Measurements from ENCODE around the gene SOBP. TPM values are rescaled to one million over a fixed set of nuclear protein-coding genes. Genes with fewer than 3 reads are reported as not detected.
A peak's percentile ranks its signal among the peaks of the same experiment; 100 is the strongest.

The SOBP gene
- polyA plus RNA-seq, 4 donors: 1.1 to 1.6 (median 1.1) TPM; not detected in 1

DNA sequence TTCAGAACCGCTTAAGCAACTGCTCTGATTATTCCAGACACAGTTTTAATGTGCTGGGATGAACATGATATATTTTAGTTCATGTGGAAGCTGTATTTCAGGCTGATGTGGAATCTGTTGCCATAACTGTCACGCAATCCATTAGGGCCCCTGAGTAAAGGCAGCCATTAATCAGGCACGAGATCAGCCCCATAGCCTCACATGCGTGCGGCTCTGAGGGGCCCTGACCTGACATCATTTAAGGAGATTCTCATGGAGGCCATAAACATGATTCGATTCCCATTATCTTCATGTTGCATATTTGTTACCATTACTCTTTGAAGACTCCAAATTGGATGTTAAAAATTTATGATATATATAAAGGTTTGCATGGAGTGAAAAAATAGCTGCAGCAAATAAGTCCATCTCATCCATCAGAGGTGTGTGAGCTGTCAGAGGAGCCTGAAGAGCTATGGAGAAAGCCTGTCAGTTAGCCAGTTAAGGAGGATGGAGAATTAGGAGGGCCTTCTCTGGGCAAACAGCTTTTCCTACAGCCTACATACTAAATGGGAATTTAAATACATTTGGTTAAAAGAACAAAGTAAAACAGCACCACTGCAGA is 89.6 kb downstream of the SOBP start:
- WGBS, 3 donors: 86 to 92% (median 90%) methylated on average over 6 of the region's 6 CpGs
- DNase-seq: no peak
- no peak for FAIRE-seq

DNA sequence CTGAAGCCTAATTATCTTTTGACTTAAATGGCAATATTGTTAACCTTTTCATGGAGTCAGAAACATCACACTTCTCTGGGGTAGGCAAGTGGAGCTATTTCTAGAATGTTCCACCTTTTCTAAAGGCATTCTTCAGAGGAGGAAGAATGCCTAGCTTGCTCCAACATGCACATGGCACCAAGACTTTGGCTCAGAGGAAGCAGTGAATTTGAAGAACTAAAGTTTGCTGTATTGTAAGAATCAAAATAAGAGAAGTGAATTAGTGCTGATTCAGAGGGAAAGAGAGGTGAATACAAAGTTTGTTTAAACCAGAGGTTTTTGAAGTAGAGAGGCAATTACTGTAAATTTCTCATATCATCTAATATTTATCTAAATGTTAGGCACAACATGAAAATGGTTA is 92.2 kb downstream of the SOBP start:
- no peak overlapping the region for H3K4me3 ChIP-seq (ENCODE audit: low read depth in 1 of 3, low read length in 3 of 3)
- H3K9me3 ChIP-seq (ENCODE audit: control insufficient read depth in 2 of 2, insufficient read depth in 1 of 2, low read depth in 1 of 2, low read length in 1 of 2): no peaks in the 10 kb centered on the region
- DNase-seq (no peak), FAIRE-seq (no peak)
- H3K27ac ChIP-seq (ENCODE audit: low read depth in 1 of 3, low read length in 2 of 3): no peak overlapping the region
- H3K36me3 ChIP-seq (ENCODE audit: control insufficient read depth in 3 of 3, insufficient read depth in 2 of 3, low read depth in 1 of 3, low read length in 3 of 3): no peaks in the 10 kb centered on the region
- no peaks in the 10 kb centered on the region for H3K4me1 ChIP-seq (ENCODE audit: control insufficient read depth in 3 of 3, insufficient read depth in 2 of 3, low read depth in 1 of 3, low read length in 2 of 3)
- H3K27me3 ChIP-seq (ENCODE audit: control insufficient read depth in 3 of 3, insufficient read depth in 3 of 3, low read length in 3 of 3): no peaks in the 10 kb centered on the region

More for the DNA sequence above, 89.6 kb downstream of the SOBP start:
- Histone ChIP-seq H3K4me3 (ENCODE audit: low read depth in 1 of 3, low read length in 3 of 3) (no peak overlapping the region), H3K27me3 (ENCODE audit: control insufficient read depth in 3 of 3, insufficient read depth in 3 of 3, low read length in 3 of 3) (peaks cover 0 to 4% (median 0%) of the 10 kb centered on the region in 3 donors), H3K4me1 (ENCODE audit: control insufficient read depth in 3 of 3, insufficient read depth in 2 of 3, low read depth in 1 of 3, low read length in 2 of 3) (no peaks in the 10 kb centered on the region), H3K9me3 (ENCODE audit: control insufficient read depth in 2 of 2, insufficient read depth in 1 of 2, low read depth in 1 of 2, low read length in 1 of 2) (no peaks in the 10 kb centered on the region), H3K27ac (ENCODE audit: low read depth in 1 of 3, low read length in 2 of 3) (no peak overlapping the region), H3K36me3 (ENCODE audit: control insufficient read depth in 3 of 3, insufficient read depth in 2 of 3, low read depth in 1 of 3, low read length in 3 of 3) (no peaks in the 10 kb centered on the region)

DNA sequence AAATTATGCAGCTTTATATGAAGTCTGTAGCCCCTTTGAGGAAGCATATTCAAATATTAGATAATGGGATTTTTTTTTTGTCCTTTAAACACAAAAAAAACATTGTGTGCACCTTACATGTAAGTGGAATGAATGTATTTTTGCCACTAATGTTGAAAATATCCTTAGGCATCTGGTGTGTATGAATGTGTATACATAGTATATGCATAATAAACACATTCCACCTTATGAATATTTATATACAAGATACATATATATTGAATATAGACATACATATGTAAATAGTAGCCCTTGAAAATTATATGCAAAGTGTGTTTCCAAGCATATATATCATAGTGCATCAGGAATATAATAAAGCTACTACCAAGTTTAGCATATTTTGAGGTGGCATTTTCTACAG is 94.8 kb downstream of the SOBP start:
- H3K36me3 ChIP-seq (ENCODE audit: control insufficient read depth in 3 of 3, insufficient read depth in 2 of 3, low read depth in 1 of 3, low read length in 3 of 3): no peaks in the 10 kb centered on the region
- H3K27me3 ChIP-seq (ENCODE audit: control insufficient read depth in 3 of 3, insufficient read depth in 3 of 3, low read length in 3 of 3): no peaks in the 10 kb centered on the region
- no peak overlapping the region for H3K27ac ChIP-seq (ENCODE audit: low read depth in 1 of 3, low read length in 2 of 3)
- no peaks in the 10 kb centered on the region for H3K9me3 ChIP-seq (ENCODE audit: control insufficient read depth in 2 of 2, insufficient read depth in 1 of 2, low read depth in 1 of 2, low read length in 1 of 2)
- H3K4me3 ChIP-seq (ENCODE audit: low read depth in 1 of 3, low read length in 3 of 3): no peak overlapping the region
- no peak for DNase-seq
- FAIRE-seq: no peak
- H3K4me1 ChIP-seq (ENCODE audit: control insufficient read depth in 3 of 3, insufficient read depth in 2 of 3, low read depth in 1 of 3, low read length in 2 of 3): no peaks in the 10 kb centered on the region

DNA sequence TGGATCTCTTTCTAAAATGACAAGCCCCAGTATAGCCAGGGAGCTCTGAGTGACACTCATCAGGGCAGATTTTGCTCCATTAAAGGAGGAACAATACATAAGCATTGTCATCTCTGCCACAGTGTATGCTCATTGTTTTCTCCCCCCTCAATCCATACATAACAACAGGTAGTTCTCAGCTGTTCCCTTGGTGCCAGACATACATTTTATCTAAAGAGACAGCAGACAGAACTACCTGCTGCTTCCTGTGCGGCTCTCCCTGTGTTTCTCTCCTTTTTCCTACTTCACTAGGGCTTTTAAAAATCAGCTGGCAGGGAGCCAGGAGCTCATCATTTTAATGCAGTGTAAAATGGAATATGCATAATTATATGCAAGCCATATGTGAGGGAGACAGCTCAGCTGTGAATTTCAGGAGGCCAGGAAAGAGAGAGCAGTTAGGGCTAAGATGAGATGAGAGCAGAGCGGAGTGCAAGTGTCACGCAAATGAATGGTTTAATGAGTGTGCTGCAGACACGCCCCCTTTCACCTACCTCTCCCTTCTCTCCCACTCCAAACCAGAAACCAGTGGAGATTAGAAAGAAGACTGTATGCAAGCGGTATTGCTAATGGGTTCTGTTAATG is 96.0 kb downstream of the SOBP start:
- Histone ChIP-seq H3K27me3 (ENCODE audit: control insufficient read depth in 3 of 3, insufficient read depth in 3 of 3, low read length in 3 of 3) (no peaks in the 10 kb centered on the region), H3K36me3 (ENCODE audit: control insufficient read depth in 3 of 3, insufficient read depth in 2 of 3, low read depth in 1 of 3, low read length in 3 of 3) (no peaks in the 10 kb centered on the region), H3K4me1 (ENCODE audit: control insufficient read depth in 3 of 3, insufficient read depth in 2 of 3, low read depth in 1 of 3, low read length in 2 of 3) (no peaks in the 10 kb centered on the region), H3K9me3 (ENCODE audit: control insufficient read depth in 2 of 2, insufficient read depth in 1 of 2, low read depth in 1 of 2, low read length in 1 of 2) (no peaks in the 10 kb centered on the region), H3K4me3 (ENCODE audit: low read depth in 1 of 3, low read length in 3 of 3) (no peak overlapping the region), H3K27ac (ENCODE audit: low read depth in 1 of 3, low read length in 2 of 3) (no peak overlapping the region)
- WGBS, 3 donors: 84 to 90% (median 86%) methylated on average over 5 of the region's 5 CpGs
- FAIRE-seq: no peak
- no peak for DNase-seq

DNA sequence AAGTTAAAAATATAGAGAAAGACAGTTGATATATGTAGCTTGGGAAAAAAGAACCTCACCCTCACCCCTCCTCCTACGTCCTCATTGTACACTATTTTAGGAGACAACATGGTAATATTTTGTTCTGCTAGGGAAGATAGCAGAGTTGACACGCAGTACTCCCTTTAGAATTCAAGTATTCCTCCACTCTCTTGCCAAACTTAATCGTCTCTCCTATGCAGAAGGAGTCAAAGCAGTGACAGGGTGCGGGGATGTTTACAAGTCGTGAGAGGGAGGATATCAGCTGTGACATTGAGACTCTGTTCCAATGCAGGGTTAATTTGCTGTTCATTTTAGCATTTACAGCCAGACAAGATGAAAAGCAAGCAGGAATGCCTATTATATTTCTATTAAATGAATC is 97.5 kb downstream of the SOBP start:
- FAIRE-seq (no peak), DNase-seq (no peak)
- H3K4me3 ChIP-seq (ENCODE audit: low read depth in 1 of 3, low read length in 3 of 3): no peak overlapping the region
- H3K27me3 ChIP-seq (ENCODE audit: control insufficient read depth in 3 of 3, insufficient read depth in 3 of 3, low read length in 3 of 3): no peaks in the 10 kb centered on the region
- H3K27ac ChIP-seq (ENCODE audit: low read depth in 1 of 3, low read length in 2 of 3): no peak overlapping the region
- WGBS, 3 donors: 70 to 81% (median 81%) methylated on average over 5 of the region's 5 CpGs
- H3K4me1 ChIP-seq (ENCODE audit: control insufficient read depth in 3 of 3, insufficient read depth in 2 of 3, low read depth in 1 of 3, low read length in 2 of 3): no peaks in the 10 kb centered on the region
- no peaks in the 10 kb centered on the region for H3K9me3 ChIP-seq (ENCODE audit: control insufficient read depth in 2 of 2, insufficient read depth in 1 of 2, low read depth in 1 of 2, low read length in 1 of 2)
- no peaks in the 10 kb centered on the region for H3K36me3 ChIP-seq (ENCODE audit: control insufficient read depth in 3 of 3, insufficient read depth in 2 of 3, low read depth in 1 of 3, low read length in 3 of 3)

DNA sequence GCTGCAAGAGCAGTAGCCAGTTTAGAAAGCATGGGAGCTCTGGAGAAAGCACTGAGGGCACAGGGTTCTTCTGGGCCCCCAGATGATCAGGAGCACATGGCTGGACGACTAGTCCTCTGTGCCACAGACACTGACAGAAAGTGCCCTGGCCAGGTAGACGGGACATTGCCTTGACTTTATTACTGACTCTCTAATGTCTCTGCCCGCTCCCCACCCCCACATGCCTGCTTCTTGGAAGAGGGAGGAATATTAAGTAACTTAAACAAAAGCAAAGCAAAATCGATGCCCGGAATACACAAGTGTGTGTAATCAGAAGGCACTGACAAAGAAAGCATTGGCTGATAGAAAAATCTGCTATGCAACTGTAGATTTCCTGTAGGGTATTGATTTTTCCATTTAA is 99.3 kb downstream of the SOBP start:
- H3K4me3 ChIP-seq (ENCODE audit: low read depth in 1 of 3, low read length in 3 of 3): no peak overlapping the region
- no peaks in the 10 kb centered on the region for H3K36me3 ChIP-seq (ENCODE audit: control insufficient read depth in 3 of 3, insufficient read depth in 2 of 3, low read depth in 1 of 3, low read length in 3 of 3)
- no peaks in the 10 kb centered on the region for H3K4me1 ChIP-seq (ENCODE audit: control insufficient read depth in 3 of 3, insufficient read depth in 2 of 3, low read depth in 1 of 3, low read length in 2 of 3)
- no peak overlapping the region for H3K27ac ChIP-seq (ENCODE audit: low read depth in 1 of 3, low read length in 2 of 3)
- DNase-seq (no peak), FAIRE-seq (no peak)
- H3K27me3 ChIP-seq (ENCODE audit: control insufficient read depth in 3 of 3, insufficient read depth in 3 of 3, low read length in 3 of 3): no peaks in the 10 kb centered on the region
- WGBS, 3 donors: 80 to 86% (median 85%) methylated on average over 5 of the region's 5 CpGs
- no peaks in the 10 kb centered on the region for H3K9me3 ChIP-seq (ENCODE audit: control insufficient read depth in 2 of 2, insufficient read depth in 1 of 2, low read depth in 1 of 2, low read length in 1 of 2)

DNA sequence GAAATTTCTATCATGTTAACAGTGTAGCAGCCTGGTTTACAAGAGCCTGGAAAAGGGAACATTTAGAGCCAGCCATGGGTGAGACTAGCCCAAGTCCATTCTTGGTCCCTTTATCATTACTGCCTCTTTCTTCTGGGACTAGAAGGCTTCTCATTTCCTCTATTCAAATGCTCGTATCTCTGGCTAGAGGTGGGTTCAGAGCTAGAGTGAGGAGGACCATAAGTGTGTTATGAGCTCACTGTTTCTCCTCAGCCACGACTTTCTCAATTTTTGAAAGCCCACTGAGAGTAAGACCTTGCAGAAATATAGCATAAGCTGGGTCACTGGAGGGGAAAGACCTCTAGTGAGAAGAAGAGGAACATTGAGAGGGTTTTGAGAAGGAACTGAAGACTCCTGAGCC is 100.0 kb downstream of the SOBP start:
- no peak overlapping the region for H3K4me3 ChIP-seq (ENCODE audit: low read depth in 1 of 3, low read length in 3 of 3)
- H3K27ac ChIP-seq (ENCODE audit: low read depth in 1 of 3, low read length in 2 of 3): no peak overlapping the region
- FAIRE-seq (no peak), DNase-seq (no peak)
- no peaks in the 10 kb centered on the region for H3K9me3 ChIP-seq (ENCODE audit: control insufficient read depth in 2 of 2, insufficient read depth in 1 of 2, low read depth in 1 of 2, low read length in 1 of 2)
- WGBS, 3 donors: 75 to 86% (median 83%) methylated on average over 2 of the region's 2 CpGs
- H3K36me3 ChIP-seq (ENCODE audit: control insufficient read depth in 3 of 3, insufficient read depth in 2 of 3, low read depth in 1 of 3, low read length in 3 of 3): no peaks in the 10 kb centered on the region
- H3K4me1 ChIP-seq (ENCODE audit: control insufficient read depth in 3 of 3, insufficient read depth in 2 of 3, low read depth in 1 of 3, low read length in 2 of 3): no peaks in the 10 kb centered on the region
- H3K27me3 ChIP-seq (ENCODE audit: control insufficient read depth in 3 of 3, insufficient read depth in 3 of 3, low read length in 3 of 3): no peaks in the 10 kb centered on the region

DNA sequence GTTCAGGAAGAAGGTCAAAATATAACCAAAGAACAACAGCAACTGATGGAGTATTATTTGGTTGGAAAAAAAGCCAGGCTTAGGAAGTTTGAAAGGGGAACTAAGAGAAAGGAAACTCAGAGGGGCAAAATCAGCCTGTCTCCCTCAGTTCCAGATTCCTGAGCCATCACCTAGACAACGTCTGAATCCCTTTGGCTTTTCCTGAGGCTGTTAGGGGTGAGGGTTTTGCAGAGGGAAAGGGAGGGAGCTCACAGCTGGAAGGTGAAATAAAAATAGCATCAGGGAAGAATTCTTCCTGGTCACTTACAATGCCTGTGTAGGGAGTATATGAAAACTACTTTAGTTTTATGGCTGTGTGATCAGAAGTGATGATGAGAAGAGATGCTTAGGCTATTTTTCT is 100.5 kb downstream of the SOBP start:
- FAIRE-seq: no peak

DNA sequence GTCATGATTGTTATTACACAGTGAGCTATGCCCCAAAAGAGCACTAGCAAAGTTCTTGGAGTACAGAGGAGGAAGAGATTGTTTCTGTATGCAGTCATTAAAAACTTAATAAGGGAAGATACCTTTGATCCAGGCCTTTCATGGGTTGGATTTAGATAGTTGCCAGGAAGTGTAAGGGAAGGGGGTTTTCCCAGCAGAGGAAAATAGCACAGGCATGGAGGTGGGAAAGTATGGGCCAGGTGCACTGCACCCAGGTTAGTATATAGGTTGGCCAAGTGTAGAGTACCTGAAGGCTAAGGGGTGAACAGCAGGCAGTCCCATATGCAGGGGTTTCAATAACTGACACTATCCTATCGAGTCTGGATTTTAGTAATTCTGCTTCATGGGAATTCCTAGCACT is 101.4 kb downstream of the SOBP start:
- DNase-seq (peak in 1 of 2 donors; percentile 30), FAIRE-seq (no peak)
- Histone ChIP-seq H3K27me3 (ENCODE audit: control insufficient read depth in 3 of 3, insufficient read depth in 3 of 3, low read length in 3 of 3) (no peaks in the 10 kb centered on the region), H3K36me3 (ENCODE audit: control insufficient read depth in 3 of 3, insufficient read depth in 2 of 3, low read depth in 1 of 3, low read length in 3 of 3) (no peaks in the 10 kb centered on the region), H3K4me3 (ENCODE audit: low read depth in 1 of 3, low read length in 3 of 3) (no peak overlapping the region), H3K9me3 (ENCODE audit: control insufficient read depth in 2 of 2, insufficient read depth in 1 of 2, low read depth in 1 of 2, low read length in 1 of 2) (no peaks in the 10 kb centered on the region), H3K4me1 (ENCODE audit: control insufficient read depth in 3 of 3, insufficient read depth in 2 of 3, low read depth in 1 of 3, low read length in 2 of 3) (no peaks in the 10 kb centered on the region), H3K27ac (ENCODE audit: low read depth in 1 of 3, low read length in 2 of 3) (no peak overlapping the region)
- 71 to 77% (median 72%) methylated on average over 1 of the region's 1 CpG for WGBS, 3 donors

More for the DNA sequence above, 100.5 kb downstream of the SOBP start:
- Histone ChIP-seq H3K4me1 (ENCODE audit: control insufficient read depth in 3 of 3, insufficient read depth in 2 of 3, low read depth in 1 of 3, low read length in 2 of 3) (no peaks in the 10 kb centered on the region), H3K9me3 (ENCODE audit: control insufficient read depth in 2 of 2, insufficient read depth in 1 of 2, low read depth in 1 of 2, low read length in 1 of 2) (no peaks in the 10 kb centered on the region), H3K4me3 (ENCODE audit: low read depth in 1 of 3, low read length in 3 of 3) (no peak overlapping the region), H3K27me3 (ENCODE audit: control insufficient read depth in 3 of 3, insufficient read depth in 3 of 3, low read length in 3 of 3) (no peaks in the 10 kb centered on the region), H3K36me3 (ENCODE audit: control insufficient read depth in 3 of 3, insufficient read depth in 2 of 3, low read depth in 1 of 3, low read length in 3 of 3) (no peaks in the 10 kb centered on the region), H3K27ac (ENCODE audit: low read depth in 1 of 3, low read length in 2 of 3) (no peak overlapping the region)
- DNase-seq: no peak
- WGBS, 3 donors: 58 to 73% (median 66%) methylated on average over 1 of the region's 1 CpG
